GM23338 (cell line): ENCODE results near the gene CDX1. TPM values are rescaled to one million over a fixed set of nuclear protein-coding genes. Genes with fewer than 3 reads are reported as not detected.

Experiments
- ATAC-seq: fragments of 200-7000 bp; cut with Tn5 transposase; 3 replicates; pipeline ENCODE4 v1.9.1; 2020
- DNase-seq: peaks from one replicate; pipeline ENCODE4 v3.0.0-alpha.2; 2015; ENCODE audit warnings: low spot score
- H2AFZ ChIP-seq: fragments of 200-600 bp; sonication (generic); 2 replicates; pipeline ENCODE4 v1.8.0; 2016; ENCODE audit warnings: antibody characterized with exemption, mild to moderate bottlenecking, moderate library complexity
- H3F3A ChIP-seq: fragments of 200-600 bp; sonication (generic); replicated peaks from 2 replicates; pipeline ENCODE4 v1.8.0; 2017; ENCODE audit warnings: antibody characterized with exemption, mixed run types, low read depth
- H3K27ac ChIP-seq: fragments of 200-600 bp; sonication (generic); 2 replicates; pipeline ENCODE4 v1.6.1; 2016; ENCODE audit warnings: low read depth
- H3K27me3 ChIP-seq: fragments of 200-600 bp; sonication (generic); 2 replicates; pipeline ENCODE4 v1.8.0; 2016; ENCODE audit warnings: mild to moderate bottlenecking, mixed run types, moderate library complexity; ENCODE audit not compliant: insufficient read depth
- H3K36me3 ChIP-seq: fragments of 200-600 bp; sonication (generic); 2 replicates; pipeline ENCODE4 v1.8.0; 2016; ENCODE audit warnings: mild to moderate bottlenecking; ENCODE audit not compliant: insufficient read depth
- H3K4me1 ChIP-seq: fragments of 200-600 bp; sonication (generic); 2 replicates; pipeline ENCODE4 v1.8.0; 2016; ENCODE audit warnings: mild to moderate bottlenecking, moderate library complexity; ENCODE audit not compliant: insufficient read depth
- H3K4me2 ChIP-seq: fragments of 200-600 bp; sonication (generic); 2 replicates; pipeline ENCODE4 v1.7.1; 2017; ENCODE audit warnings: mixed run types
- H3K4me3 ChIP-seq: fragments of 200-600 bp; sonication (generic); 2 replicates; pipeline ENCODE4 v1.6.1; 2016; ENCODE audit warnings: mixed run types
- H3K79me2 ChIP-seq: fragments of 200-600 bp; sonication (generic); replicated peaks from 2 replicates; pipeline ENCODE4 v1.8.0; 2017; ENCODE audit warnings: mild to moderate bottlenecking; ENCODE audit not compliant: insufficient read depth
- H3K9me2 ChIP-seq: fragments of 200-600 bp; sonication (generic); 2 replicates; pipeline ENCODE4 v1.8.0; 2017; ENCODE audit not compliant: insufficient read depth
- H4K20me1 ChIP-seq: fragments of 200-600 bp; sonication (generic); replicated peaks from 2 replicates; pipeline ENCODE4 v1.8.0; 2017; ENCODE audit warnings: mild to moderate bottlenecking; ENCODE audit not compliant: insufficient read depth
- H3K27ac Mint-ChIP-seq: 2 replicates; pipeline ENCODE4 v1.8.0; 2020; ENCODE audit warnings: inconsistent platforms, mild to moderate bottlenecking, moderate library complexity, mixed read lengths
- H3K27me3 Mint-ChIP-seq: 3 replicates; pipeline ENCODE4 v1.8.0; 2022; ENCODE audit warnings: low read depth, mild to moderate bottlenecking, moderate library complexity, mixed read lengths, inconsistent platforms; ENCODE audit not compliant: insufficient read depth, poor library complexity
- H3K36me3 Mint-ChIP-seq: 3 replicates; pipeline ENCODE4 v1.8.0; 2021; ENCODE audit warnings: low read depth, mild to moderate bottlenecking, inconsistent platforms, moderate library complexity, mixed read lengths
- H3K4me1 Mint-ChIP-seq: 3 replicates; pipeline ENCODE4 v1.8.0; 2020; ENCODE audit warnings: mild to moderate bottlenecking, inconsistent platforms, mixed read lengths
- H3K4me3 Mint-ChIP-seq: 3 replicates; pipeline ENCODE4 v1.8.0; 2021; ENCODE audit warnings: moderate library complexity, mild to moderate bottlenecking, inconsistent platforms, mixed read lengths
- H3K9me3 Mint-ChIP-seq: 3 replicates; pipeline ENCODE4 v1.8.0; 2020; ENCODE audit warnings: moderate library complexity, mild to moderate bottlenecking, inconsistent platforms, mixed read lengths
- CREB1 ChIP-seq: fragments of 250-450 bp; sonication (Bioruptor Pico); IDR thresholded peaks from 2 replicates; pipeline ENCODE4 v1.5.0; 2020; ENCODE audit warnings: low read depth, mild to moderate bottlenecking, moderate library complexity
- CTCF ChIP-seq, 2 experiments: fragments of 200-600 bp in 1 of 2; sonication (generic) in 1 of 2; conservative IDR thresholded peaks; 2 replicates each; pipeline versions ENCODE4 v1.5.1 to v1.6.1; 2016 to 2017; ENCODE audit warnings: antibody characterized with exemption in 2 of 2, low read depth in 2 of 2, mild to moderate bottlenecking in 2 of 2, moderate library complexity in 1 of 2
- ETS1 ChIP-seq: IDR thresholded peaks from 2 replicates; pipeline ENCODE4 v1.6.1; 2016; ENCODE audit warnings: antibody characterized with exemption
- EZH2 ChIP-seq: fragments of 200-600 bp; sonication (generic); IDR thresholded peaks from one replicate; pipeline ENCODE4 v1.8.0; 2017; ENCODE audit warnings: antibody characterized with exemption, mild to moderate bottlenecking, low read depth; ENCODE audit not compliant: unreplicated experiment
- EZH2phosphoT487 ChIP-seq: fragments of 200-600 bp; sonication (generic); IDR thresholded peaks from one replicate; pipeline ENCODE4 v1.8.1; 2018; ENCODE audit warnings: antibody characterized with exemption; ENCODE audit not compliant: unreplicated experiment
- JUNB ChIP-seq: IDR thresholded peaks from one replicate; pipeline ENCODE4 v1.6.1; 2016; ENCODE audit warnings: antibody characterized with exemption; ENCODE audit not compliant: unreplicated experiment
- NANOG ChIP-seq: IDR thresholded peaks from 2 replicates; pipeline ENCODE4 v1.6.1; 2016; ENCODE audit warnings: antibody characterized with exemption, borderline replicate concordance
- POLR2AphosphoS5 ChIP-seq: IDR thresholded peaks from 2 replicates; pipeline ENCODE4 v1.6.1; 2016; ENCODE audit warnings: antibody characterized with exemption, low read depth
- REST ChIP-seq: IDR thresholded peaks from one replicate; pipeline ENCODE4 v1.6.1; 2018; ENCODE audit warnings: antibody characterized with exemption; ENCODE audit not compliant: unreplicated experiment
- STAT1 ChIP-seq: IDR thresholded peaks from one replicate; pipeline ENCODE4 v1.6.1; 2016; ENCODE audit warnings: antibody characterized with exemption; ENCODE audit not compliant: unreplicated experiment
- ZNF114 ChIP-seq: fragments of 250-450 bp; sonication (Bioruptor Pico); IDR thresholded peaks from 2 replicates; pipeline ENCODE4 v1.5.0; 2020; ENCODE audit warnings: mild to moderate bottlenecking, moderate library complexity
- ZNF331 ChIP-seq: fragments of 250-450 bp; sonication (Bioruptor Pico); IDR thresholded peaks from 2 replicates; pipeline ENCODE4 v1.5.0; 2020; ENCODE audit warnings: low read depth, mild to moderate bottlenecking, moderate library complexity
- ZNF462 ChIP-seq: fragments of 250-450 bp; sonication (Bioruptor Pico); IDR thresholded peaks from 2 replicates; pipeline ENCODE4 v1.5.0; 2020; ENCODE audit warnings: mild to moderate bottlenecking, moderate library complexity
- polyA plus RNA-seq: library from polyadenylated mRNA; unstranded; fragments of >200 nt; fragmentation: Nextera tagmentation; extraction: Ambion mirVana; gene quantifications from 2 replicates; pipeline ENCODE4 v1.2.1, GENCODE V29; 2016
- total RNA-seq: library from RNA; depleted of rRNA; stranded (reverse); fragments of >200 nt; shearing (Covaris generic); gene quantifications from 2 replicates; pipeline ENCODE4 v1.2.3, GENCODE V29; 2014

CDX1 gene
- total and polyA plus RNA-seq, 2 experiments from 2014 or later: not detected

- Mint-ChIP-seq H3K27me3 (peaks cover 73% of the 10 kb centered on the region), H3K36me3 (no peaks in the 10 kb centered on the region), H3K27ac (no peak overlapping the region), H3K4me1 (peaks cover 23% of the 10 kb centered on the region), H3K4me3 (no peak overlapping the region), H3K9me3 (peaks cover 4% of the 10 kb centered on the region; the same call in 1 of the 3 replicates)
- H3K4me3 ChIP-seq: no peak overlapping the region
- peaks cover 5% of the 10 kb centered on the region; the same call in 1 of the 2 replicates for H3F3A ChIP-seq
- peaks cover 74% of the 10 kb centered on the region for H3K27me3 ChIP-seq
- DNase-seq: no peak
- H3K36me3 ChIP-seq: no peaks in the 10 kb centered on the region
- ATAC-seq: no peak
- H3K27ac ChIP-seq: no peak overlapping the region
- H4K20me1 ChIP-seq: peaks cover 5% of the 10 kb centered on the region; the same call in 1 of the 2 replicates
- TF ChIP-seq STAT1: no peak
- TF ChIP-seq NANOG: no peak
- no peak for TF ChIP-seq EZH2phosphoT487
- no peak for TF ChIP-seq POLR2AphosphoS5
- TF ChIP-seq JUNB: no peak
- TF ChIP-seq ZNF331 (CRISPR knock-in tag): no peak
- no peak for TF ChIP-seq CTCF (conservative IDR thresholded peaks at IDR 0.05; ENCODE audit: low read depth in 2 of 2)
- no peak for TF ChIP-seq ETS1
- TF ChIP-seq ZNF462 (CRISPR knock-in tag): no peak
- TF ChIP-seq CREB1 (CRISPR knock-in tag): no peak
- TF ChIP-seq EZH2: no peak
- no peak for TF ChIP-seq ZNF114
- no peak for TF ChIP-seq REST
- H3K4me2 ChIP-seq: no peak overlapping the region
- no peaks in the 10 kb centered on the region for H3K9me2 ChIP-seq
- H2AFZ ChIP-seq: no peak overlapping the region
- H3K4me1 ChIP-seq: no peaks in the 10 kb centered on the region; the same call in 1 of the 2 replicates
- H3K79me2 ChIP-seq: no peaks in the 10 kb centered on the region
These were observed 2.3 kb downstream of the CDX1 start for GRCh38 chr5:150168864-150169263.
